Uterus (tissue), 4 donors: ENCODE data around the gene ICE1. TPM values are rescaled to one million over a fixed set of nuclear protein-coding genes. Genes with fewer than 3 reads are reported as not detected.
"Not testable (repeated sequence)": the region's sequence is repeated elsewhere in the genome, so short reads cannot be mapped to it uniquely, and the experiment has no call there.

Experiments used
- DNase-seq, 2 donors: peaks; one replicate each; pipeline ENCODE4 v3.0.0-alpha.2; 2019 to 2020
- H3K27ac ChIP-seq, 2 donors: fragments of 200-600 bp; sonication (generic); 1 replicate in 1 of 2; 2 replicates in 1 of 2; pipeline ENCODE4 v1.5.1; 2016 to 2018
- H3K27me3 ChIP-seq, 2 donors: fragments of 200-600 bp; sonication (generic); one replicate each; pipeline ENCODE4 v1.5.1; 2018 to 2019; ENCODE audit warnings: control low read depth in 1 of 2
- H3K36me3 ChIP-seq, 2 donors: fragments of 200-600 bp; sonication (generic); one replicate each; pipeline ENCODE4 v1.5.1; 2019; ENCODE audit warnings: control low read depth in 1 of 2
- H3K4me1 ChIP-seq, 2 donors: fragments of 200-600 bp; sonication (generic); one replicate each; pipeline ENCODE4 v1.5.1; 2018 to 2019; ENCODE audit warnings: control low read depth in 1 of 2
- H3K4me3 ChIP-seq, 2 donors: fragments of 200-600 bp; sonication (generic); 1 replicate in 1 of 2; 2 replicates in 1 of 2; pipeline ENCODE4 v1.5.1; 2018 to 2019; ENCODE audit warnings: mild to moderate bottlenecking in 1 of 2
- H3K9me3 ChIP-seq, 2 donors: fragments of 200-600 bp; sonication (generic); one replicate each; pipeline ENCODE4 v1.5.1; 2019; ENCODE audit warnings: control low read depth in 1 of 2
- POLR2A ChIP-seq, 2 donors: fragments of 450-650 bp; IDR thresholded peaks; one replicate each; pipeline ENCODE4 v1.6.1; 2016; ENCODE audit warnings: antibody characterized with exemption in 2 of 2, mild to moderate bottlenecking in 1 of 2, moderate library complexity in 1 of 2
- intact Hi-C: fragments of 100-400 bp; cut with DNase I; formaldehyde crosslinking; loops from one replicate; pipeline ENCODE4 v1.15.1; 2023; ENCODE audit warnings: low total_unique reads
- total RNA-seq, 4 donors: library from RNA; depleted of rRNA in 3 of 4; stranded (reverse); fragments of >200 nt in 3 of 4; gene quantifications; one replicate each; pipeline versions ENCODE4 v1.1.0 to v1.2.4, GENCODE V29; 2014 to 2023
- TF ChIP-seq, protein P1 (sequence below), 4 experiments: fragments of 200-600 bp in 2 of 4; fragments of 450-650 bp in 2 of 4; sonication (generic) in 2 of 4; IDR thresholded peaks; one replicate each; pipeline ENCODE4 v1.5.1; 2016 to 2019; ENCODE audit warnings: antibody characterized with exemption in 4 of 4, mild to moderate bottlenecking in 2 of 4, moderate library complexity in 1 of 4
- donor health status: DM: yes; HTN: yes; CAD: no.

Gene ICE1
- total RNA-seq, 4 donors from 2014 or later, result 23.2 to 218 (median 55.1) TPM

GRCh38 chr5:5475975-5476374 is 53.5 kb downstream of the ICE1 start:
- Histone ChIP-seq H3K27me3 (no peaks in the 10 kb centered on the region), H3K36me3 (no peaks in the 10 kb centered on the region), H3K4me1 (no peaks in the 10 kb centered on the region), H3K4me3 (no peak overlapping the region), H3K9me3 (no peaks in the 10 kb centered on the region), H3K27ac (no peak overlapping the region)
- DNase-seq, result no peak
- TF ChIP-seq, protein P1, sequence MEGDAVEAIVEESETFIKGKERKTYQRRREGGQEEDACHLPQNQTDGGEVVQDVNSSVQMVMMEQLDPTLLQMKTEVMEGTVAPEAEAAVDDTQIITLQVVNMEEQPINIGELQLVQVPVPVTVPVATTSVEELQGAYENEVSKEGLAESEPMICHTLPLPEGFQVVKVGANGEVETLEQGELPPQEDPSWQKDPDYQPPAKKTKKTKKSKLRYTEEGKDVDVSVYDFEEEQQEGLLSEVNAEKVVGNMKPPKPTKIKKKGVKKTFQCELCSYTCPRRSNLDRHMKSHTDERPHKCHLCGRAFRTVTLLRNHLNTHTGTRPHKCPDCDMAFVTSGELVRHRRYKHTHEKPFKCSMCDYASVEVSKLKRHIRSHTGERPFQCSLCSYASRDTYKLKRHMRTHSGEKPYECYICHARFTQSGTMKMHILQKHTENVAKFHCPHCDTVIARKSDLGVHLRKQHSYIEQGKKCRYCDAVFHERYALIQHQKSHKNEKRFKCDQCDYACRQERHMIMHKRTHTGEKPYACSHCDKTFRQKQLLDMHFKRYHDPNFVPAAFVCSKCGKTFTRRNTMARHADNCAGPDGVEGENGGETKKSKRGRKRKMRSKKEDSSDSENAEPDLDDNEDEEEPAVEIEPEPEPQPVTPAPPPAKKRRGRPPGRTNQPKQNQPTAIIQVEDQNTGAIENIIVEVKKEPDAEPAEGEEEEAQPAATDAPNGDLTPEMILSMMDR (IDR thresholded peaks at IDR 0.05), result no peak
- no peak for TF ChIP-seq POLR2A (IDR thresholded peaks at IDR 0.05)
- intact Hi-C loops, result no loop called here

DNA sequence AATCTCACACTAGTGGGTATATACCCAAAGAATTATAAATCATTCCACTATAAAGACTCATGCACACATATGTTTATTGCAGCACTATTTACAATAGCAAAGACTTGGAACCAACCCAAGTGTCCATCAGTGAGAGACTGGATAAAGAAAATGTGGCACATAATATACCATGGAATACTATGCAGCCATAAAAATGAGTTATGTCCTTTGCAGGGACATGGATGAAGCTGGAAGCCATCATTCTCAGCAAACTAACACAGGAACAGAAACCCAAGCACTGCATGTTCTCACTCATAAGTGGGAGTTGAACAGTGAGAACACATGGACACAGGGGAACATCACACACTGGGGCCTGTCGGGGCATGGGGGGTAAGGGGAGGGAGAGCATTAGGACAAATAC is 57.1 kb downstream of the ICE1 start:
- H3K27ac ChIP-seq, H3K27me3 ChIP-seq, H3K36me3 ChIP-seq, DNase-seq, H3K4me1 ChIP-seq, H3K9me3 ChIP-seq, H3K4me3 ChIP-seq, intact Hi-C loops: not testable (repeated sequence)

GRCh38 chr5:5480481-5481111 is 58.1 kb downstream of the ICE1 start:
- H3K27ac ChIP-seq, result no peak overlapping the region
- H3K27me3 ChIP-seq, result no peaks in the 10 kb centered on the region
- H3K9me3 ChIP-seq, result no peaks in the 10 kb centered on the region
- H3K36me3 ChIP-seq, result no peaks in the 10 kb centered on the region
- TF ChIP-seq, protein P1 (IDR thresholded peaks at IDR 0.05), result no peak
- TF ChIP-seq POLR2A (IDR thresholded peaks at IDR 0.05), result no peak
- H3K4me1 ChIP-seq, result no peaks in the 10 kb centered on the region
- no peak overlapping the region for H3K4me3 ChIP-seq
- no peak for DNase-seq
- intact Hi-C loops, result no loop called here

DNA sequence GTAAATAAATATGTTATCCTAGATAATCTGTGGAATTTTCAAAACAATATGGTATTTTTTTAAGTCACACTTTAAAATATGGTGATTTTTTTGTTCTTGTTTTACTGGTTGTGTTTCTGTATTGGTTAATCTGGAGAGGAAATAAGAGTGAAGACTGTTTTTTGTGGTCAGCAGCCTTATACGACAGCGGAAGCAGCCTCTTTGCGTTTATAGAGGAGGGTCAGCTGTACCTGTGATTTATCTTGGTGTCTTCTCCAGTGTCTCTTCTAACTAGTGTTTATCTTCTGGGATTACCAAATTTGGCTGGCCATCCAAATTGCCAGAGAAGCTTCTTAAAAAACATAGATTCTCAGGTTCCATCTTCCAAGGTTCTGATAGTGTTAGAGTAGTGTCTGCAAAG is 58.7 kb downstream of the ICE1 start:
- no peaks in the 10 kb centered on the region for H3K4me1 ChIP-seq
- DNase-seq, result no peak
- H3K4me3 ChIP-seq, result no peak overlapping the region
- intact Hi-C loops, result no loop called here
- no peak overlapping the region for H3K27ac ChIP-seq
- no peaks in the 10 kb centered on the region for H3K9me3 ChIP-seq
- no peaks in the 10 kb centered on the region for H3K27me3 ChIP-seq
- TF ChIP-seq POLR2A (IDR thresholded peaks at IDR 0.05), result no peak
- TF ChIP-seq, protein P1 (IDR thresholded peaks at IDR 0.05), result no peak
- H3K36me3 ChIP-seq, result no peaks in the 10 kb centered on the region

DNA sequence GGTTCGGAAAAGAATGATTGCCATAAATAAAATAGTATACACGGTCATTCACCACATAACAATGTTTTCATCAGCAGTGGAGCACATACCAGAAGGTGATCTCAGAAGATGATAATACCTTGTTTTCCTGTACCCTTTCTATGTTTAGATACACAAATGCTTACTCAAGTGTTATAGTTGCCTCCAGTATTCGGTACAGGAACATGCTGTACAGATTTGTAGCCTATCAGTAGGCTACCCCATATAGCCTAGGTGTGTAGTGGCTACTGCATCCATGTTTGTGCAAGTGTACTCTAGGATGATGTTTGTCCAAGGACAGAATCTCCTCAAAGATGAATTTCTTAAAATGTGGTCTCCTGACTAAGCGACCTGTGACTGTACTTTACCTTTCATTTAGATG is 59.2 kb downstream of the ICE1 start:
- TF ChIP-seq POLR2A (IDR thresholded peaks at IDR 0.05), result no peak
- TF ChIP-seq, protein P1 (IDR thresholded peaks at IDR 0.05), result no peak
- intact Hi-C loops, result no loop called here
- no peaks in the 10 kb centered on the region for H3K36me3 ChIP-seq
- H3K4me3 ChIP-seq, result no peak overlapping the region
- no peaks in the 10 kb centered on the region for H3K4me1 ChIP-seq
- no peaks in the 10 kb centered on the region for H3K9me3 ChIP-seq
- no peak overlapping the region for H3K27ac ChIP-seq
- no peaks in the 10 kb centered on the region for H3K27me3 ChIP-seq
- no peak for DNase-seq

DNA sequence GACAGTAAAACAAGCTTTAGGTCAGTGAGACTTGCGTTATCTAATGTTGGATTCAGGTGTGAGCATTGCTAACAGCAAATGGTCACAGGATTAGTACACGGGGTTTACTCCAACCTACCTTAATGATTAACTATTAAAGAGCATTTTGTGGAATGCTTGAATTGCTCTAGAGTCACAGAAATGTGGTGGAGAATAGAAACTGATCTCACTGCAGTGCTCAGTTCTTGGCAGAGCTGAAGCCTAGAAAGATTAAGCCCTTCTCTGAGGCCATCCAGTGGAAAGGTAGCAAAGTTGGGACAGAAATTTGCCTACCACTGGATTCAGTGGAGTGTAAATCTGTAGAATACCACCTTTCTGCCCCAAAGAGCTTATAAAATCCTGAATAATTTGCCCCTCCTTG is 60.9 kb downstream of the ICE1 start:
- Histone ChIP-seq H3K27ac (no peak overlapping the region), H3K4me3 (no peak overlapping the region), H3K36me3 (no peaks in the 10 kb centered on the region), H3K27me3 (no peaks in the 10 kb centered on the region), H3K9me3 (no peaks in the 10 kb centered on the region), H3K4me1 (no peaks in the 10 kb centered on the region)
- no peak for DNase-seq
- TF ChIP-seq, protein P1 (IDR thresholded peaks at IDR 0.05), result no peak
- TF ChIP-seq POLR2A (IDR thresholded peaks at IDR 0.05), result no peak
- intact Hi-C loops, result no loop called here
